Epithelial cell of esophagus (primary cell): ENCODE results near the gene CAPN10.

ENCODE experiments used
- DNase-seq: peaks from one replicate; pipeline ENCODE4 v3.0.0; 2010; ENCODE audit warnings: low read depth
- H3K4me3 ChIP-seq: 2 replicates; pipeline ENCODE4 v1.5.1; 2011; ENCODE audit warnings: mild to moderate bottlenecking, low read length, control low read depth
- TF ChIP-seq, protein P1 (sequence below): IDR thresholded peaks from 2 replicates; pipeline ENCODE4 v1.5.1; 2011; ENCODE audit warnings: low read depth, mild to moderate bottlenecking, low read length, control low read depth, inconsistent platforms; ENCODE audit not compliant: insufficient read depth; ENCODE audit errors: missing control alignments

Gene CAPN10

DNA sequence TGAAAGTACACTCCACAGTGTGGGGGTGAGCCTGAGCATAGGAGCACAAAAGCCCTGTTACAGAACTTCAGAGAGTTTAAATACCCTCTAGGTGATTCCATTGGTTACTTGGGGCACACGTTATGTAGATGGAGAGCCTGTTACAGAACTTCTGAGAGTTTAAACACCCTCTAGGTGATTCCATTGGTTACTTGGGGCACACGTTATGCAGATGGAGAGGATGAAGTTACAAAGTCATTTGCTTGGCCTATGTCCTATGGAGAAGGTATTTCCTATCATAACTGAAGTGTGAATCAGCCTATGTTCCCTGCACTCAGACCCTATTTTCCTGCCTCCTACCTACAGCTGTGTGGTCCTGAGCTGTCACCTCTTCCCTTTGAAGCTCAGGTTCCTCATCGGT, 3.8 kb upstream of the CAPN10 start:
- no peak overlapping the region for H3K4me3 ChIP-seq
- no peak for DNase-seq
- TF ChIP-seq, protein P1, sequence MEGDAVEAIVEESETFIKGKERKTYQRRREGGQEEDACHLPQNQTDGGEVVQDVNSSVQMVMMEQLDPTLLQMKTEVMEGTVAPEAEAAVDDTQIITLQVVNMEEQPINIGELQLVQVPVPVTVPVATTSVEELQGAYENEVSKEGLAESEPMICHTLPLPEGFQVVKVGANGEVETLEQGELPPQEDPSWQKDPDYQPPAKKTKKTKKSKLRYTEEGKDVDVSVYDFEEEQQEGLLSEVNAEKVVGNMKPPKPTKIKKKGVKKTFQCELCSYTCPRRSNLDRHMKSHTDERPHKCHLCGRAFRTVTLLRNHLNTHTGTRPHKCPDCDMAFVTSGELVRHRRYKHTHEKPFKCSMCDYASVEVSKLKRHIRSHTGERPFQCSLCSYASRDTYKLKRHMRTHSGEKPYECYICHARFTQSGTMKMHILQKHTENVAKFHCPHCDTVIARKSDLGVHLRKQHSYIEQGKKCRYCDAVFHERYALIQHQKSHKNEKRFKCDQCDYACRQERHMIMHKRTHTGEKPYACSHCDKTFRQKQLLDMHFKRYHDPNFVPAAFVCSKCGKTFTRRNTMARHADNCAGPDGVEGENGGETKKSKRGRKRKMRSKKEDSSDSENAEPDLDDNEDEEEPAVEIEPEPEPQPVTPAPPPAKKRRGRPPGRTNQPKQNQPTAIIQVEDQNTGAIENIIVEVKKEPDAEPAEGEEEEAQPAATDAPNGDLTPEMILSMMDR = no peak

DNA sequence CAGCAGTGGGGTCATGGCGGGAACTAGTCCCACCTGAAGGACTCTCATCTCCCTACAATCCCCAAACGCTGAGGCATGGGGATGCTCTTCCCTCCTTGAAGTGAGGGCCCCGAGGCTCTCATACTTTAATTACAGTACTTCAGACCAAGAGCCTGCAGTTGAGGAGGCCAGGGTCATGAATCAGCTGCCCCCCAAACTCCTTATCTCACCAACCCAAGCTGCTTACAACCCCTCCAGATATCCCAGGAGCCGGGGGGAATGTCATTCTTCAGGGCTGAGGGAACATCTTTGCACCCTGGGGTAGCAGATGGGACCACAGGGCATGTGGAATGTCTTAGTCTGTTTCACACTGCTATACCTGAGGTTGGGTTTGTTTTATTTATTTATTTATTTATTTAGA, 2.8 kb upstream of the CAPN10 start:
- TF ChIP-seq, protein P1 = no peak
- DNase-seq = no peak
- no peak overlapping the region for H3K4me3 ChIP-seq

DNA sequence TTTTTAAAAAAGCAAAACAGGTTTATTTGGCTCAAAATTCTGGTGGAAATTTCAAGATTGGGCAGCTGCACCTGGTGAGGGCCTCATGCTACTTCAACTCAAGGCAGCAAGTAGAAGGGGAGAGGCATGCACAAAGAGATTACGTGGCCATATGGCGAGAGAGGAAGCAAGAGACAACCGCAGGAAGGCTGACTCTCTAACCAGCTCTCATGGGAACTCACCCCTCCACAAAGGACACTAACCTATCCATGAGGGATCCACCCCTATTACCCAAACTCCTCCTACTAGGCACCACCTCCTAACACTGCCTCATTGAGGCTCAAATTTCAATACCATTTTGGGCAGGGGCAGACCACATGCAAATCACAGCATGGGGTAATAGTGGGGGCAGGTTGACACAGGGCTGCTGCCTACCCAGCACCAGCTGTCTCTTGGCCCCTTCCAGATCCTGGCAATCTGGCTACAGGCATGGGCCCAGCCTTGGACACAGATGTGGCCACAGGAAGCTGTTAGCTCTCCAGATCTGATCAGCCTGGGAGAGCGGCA, 2.0 kb upstream of the CAPN10 start:
- TF ChIP-seq, protein P1 = no peak
- peak overlapping the region; percentile 98 for H3K4me3 ChIP-seq
- peak; percentile 54 for DNase-seq

DNA sequence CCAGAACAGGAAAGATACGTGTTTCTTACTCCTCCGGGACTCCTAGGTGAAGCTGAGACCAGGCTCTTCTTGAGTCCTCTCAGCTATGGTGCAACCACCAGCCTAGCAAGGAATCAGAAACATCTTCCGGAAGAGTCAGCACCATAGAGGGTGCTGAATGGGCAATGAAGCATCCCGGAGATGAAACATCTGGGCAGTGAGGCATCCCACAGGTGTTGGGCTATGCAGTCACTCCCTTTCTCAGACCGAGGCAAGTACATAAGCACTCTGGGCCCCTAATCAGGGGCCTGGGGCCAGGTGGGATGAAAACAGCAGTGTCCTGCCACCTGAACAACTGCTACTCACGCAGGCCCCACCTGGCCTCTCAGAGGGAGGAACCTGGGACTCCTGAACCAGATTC, 1.4 kb upstream of the CAPN10 start:
- H3K4me3 ChIP-seq = peak overlapping the region; percentile 98
- DNase-seq = no peak
- TF ChIP-seq, protein P1 = no peak

DNA sequence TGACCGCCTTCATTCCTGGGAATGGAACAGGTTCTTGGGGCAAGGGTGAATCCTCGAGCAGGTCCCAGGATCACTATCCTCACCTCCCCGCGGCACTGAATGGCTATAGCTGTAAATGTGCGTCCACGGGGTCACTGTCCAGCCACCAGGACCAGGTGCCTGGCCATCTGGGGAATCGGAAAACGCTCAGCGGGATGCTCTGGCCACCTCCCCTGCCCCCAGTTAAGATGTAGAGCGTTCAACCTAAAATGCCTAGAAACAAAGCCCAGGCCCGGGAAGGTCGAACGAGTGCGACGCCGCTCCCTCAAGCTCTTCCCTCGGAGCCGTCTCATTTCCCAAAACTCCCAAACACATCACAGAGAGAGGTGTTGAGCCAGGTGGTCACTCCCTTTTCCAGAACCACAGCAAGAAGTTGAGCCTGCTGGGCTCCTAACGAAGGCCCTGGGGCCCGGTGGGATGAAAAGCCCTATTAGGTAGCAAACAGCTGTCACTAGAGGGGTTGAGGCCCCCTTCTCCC, 795 bp upstream of the CAPN10 start:
- peak overlapping the region; percentile 98 for H3K4me3 ChIP-seq
- no peak for DNase-seq
- TF ChIP-seq, protein P1 = no peak

DNA sequence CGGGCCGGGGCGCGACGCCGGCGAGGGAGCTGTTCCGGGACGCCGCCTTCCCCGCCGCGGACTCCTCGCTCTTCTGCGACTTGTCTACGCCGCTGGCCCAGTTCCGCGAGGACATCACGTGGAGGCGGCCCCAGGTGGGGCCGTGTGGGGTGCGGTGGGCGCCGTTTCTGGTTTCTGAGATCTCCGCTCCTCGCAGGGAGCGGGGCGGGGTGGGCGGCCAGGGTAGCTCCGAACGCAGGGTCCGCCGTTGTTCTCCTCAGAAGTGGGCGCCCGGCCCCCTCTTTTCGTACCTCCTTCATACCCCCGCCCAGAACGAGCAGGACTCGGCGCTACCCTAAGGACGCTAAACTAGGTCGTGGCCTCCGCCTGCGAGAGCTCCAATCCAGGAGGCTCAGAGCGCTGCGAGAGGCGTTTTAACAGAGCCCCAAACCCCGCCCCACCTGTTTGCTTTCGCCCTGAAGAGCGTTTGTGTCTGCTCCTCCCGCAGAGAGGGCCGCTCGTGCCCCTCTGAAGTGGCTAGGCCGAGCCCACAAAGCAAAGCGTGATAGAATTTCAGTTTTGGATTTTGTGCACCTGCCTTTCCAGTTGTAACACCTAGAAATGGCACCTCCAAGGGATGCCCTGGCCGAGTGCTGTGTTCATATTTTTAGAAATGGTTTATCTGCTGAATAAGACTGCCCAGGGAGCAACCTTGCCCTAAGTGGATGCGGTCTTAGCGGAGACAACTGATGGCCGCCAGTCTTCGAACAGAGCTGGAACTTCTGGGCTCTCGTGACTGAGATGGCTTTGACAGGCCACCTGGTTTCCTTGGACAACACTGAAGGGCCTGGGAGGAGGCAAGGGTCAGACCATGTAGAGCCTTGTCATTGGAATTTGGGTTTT, 626 bp downstream of the CAPN10 start:
- H3K4me3 ChIP-seq = peak overlapping the region; percentile 98
- TF ChIP-seq, protein P1 = no peak
- peak; percentile 54 for DNase-seq
